Posterior vena cava (tissue), 2 donors: Measurements from ENCODE around the gene GNAQ. TPM values are rescaled to one million over a fixed set of nuclear protein-coding genes. Genes with fewer than 3 reads are reported as not detected.
"Not testable (repeated sequence)": the region's sequence is repeated elsewhere in the genome, so short reads cannot be mapped to it uniquely, and the experiment has no call there.

ENCODE experiments used
- DNase-seq: peaks from one replicate; pipeline ENCODE4 v3.0.0-alpha.2; 2020; ENCODE audit warnings: low spot score
- intact Hi-C, 2 donors: fragments of 100-400 bp; cut with DNase I; formaldehyde crosslinking; loops; one replicate each; pipeline versions ENCODE4 v1.14.1 to v1.14.2; 2022 to 2023
- total RNA-seq, 2 donors: library from RNA; stranded (reverse); fragmentation: NEBNext Ultra II Directional; extraction: Animal tissue kit (Norgen Biotek cat#: 25700); gene quantifications; one replicate each; pipeline ENCODE4 v1.2.1, GENCODE V29; 2021
- donor health status: DM: yes; HTN: yes; CAD: no.
- donor health status: DM: yes; HTN: yes; CAD: no.

The GNAQ gene
- total RNA-seq, 2 donors from 2014 or later: 69.4 to 84.0 TPM

DNA sequence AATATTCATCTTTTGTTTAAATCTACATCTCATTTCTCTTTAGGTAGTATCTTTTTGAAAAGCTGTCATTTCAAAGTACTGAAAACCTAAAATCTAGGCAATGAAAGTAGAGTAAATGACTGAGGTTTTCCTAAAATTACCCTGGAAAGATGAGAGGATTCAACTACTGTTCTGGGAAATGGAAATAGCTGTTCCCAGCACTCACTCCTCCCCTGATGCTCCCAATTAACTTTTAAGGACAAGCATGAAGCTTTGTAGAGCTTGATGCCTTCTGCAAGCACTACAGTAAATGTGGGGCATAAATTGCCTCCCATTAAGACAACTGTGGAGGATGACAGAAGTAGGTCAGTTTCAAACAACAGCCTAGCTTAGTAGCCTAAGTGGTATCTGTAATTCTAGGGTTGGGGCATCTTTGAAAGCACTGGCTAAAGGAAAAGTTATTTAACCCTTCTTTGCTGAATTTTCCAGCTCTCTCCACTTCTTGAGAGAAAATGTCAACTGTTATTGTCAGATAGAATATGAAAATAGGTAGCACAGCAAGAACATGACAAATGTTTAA lies 283.3 kb downstream of the GNAQ start:
- intact Hi-C loops: loop anchor here in 1 of 2 donors (10.0 kb wide), 1 partner anchor 283 kb away; no protein-coding TSS in a partner anchor

GRCh38 chr9:77747163-77747562 lies 284.4 kb downstream of the GNAQ start:
- intact Hi-C loops: loop anchor here in 1 of 2 donors (10.0 kb wide), 1 partner anchor 282 kb away; no protein-coding TSS in a partner anchor
- DNase-seq: no peak

More for the DNA sequence above, 283.3 kb downstream of the GNAQ start:
- DNase-seq: no peak

- DNase-seq: no peak
- intact Hi-C loops: loop anchor here in 1 of 2 donors (10.0 kb wide), 1 partner anchor 280 kb away; no protein-coding TSS in a partner anchor
Measured at GRCh38 chr9:77744841-77745430, 286.7 kb downstream of the GNAQ start.

GRCh38 chr9:77743386-77743785 lies 288.2 kb downstream of the GNAQ start:
- intact Hi-C loops: loop anchor here in 1 of 2 donors (10.0 kb wide), 1 partner anchor 279 kb away; no protein-coding TSS in a partner anchor
- no peak for DNase-seq

DNA sequence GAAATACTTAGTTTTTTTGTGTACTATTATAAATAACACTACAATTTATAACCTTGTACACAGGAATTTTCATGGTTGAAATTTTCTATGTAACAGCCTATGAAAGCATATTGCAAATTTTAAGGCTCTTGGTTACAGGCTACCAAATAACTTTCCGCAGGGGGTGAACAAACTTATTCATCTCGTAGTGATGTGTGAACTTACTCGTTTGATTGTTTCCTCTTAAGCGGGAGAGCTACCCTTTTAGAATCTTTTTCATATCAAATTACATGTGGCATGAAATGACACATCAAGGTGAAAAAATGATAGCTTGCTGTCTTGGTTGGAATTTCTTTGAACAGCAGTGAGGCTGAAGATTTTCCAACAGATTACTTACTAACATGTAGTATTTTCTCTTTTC lies 292.7 kb downstream of the GNAQ start:
- intact Hi-C loops: no loop called here
- no peak for DNase-seq

DNA sequence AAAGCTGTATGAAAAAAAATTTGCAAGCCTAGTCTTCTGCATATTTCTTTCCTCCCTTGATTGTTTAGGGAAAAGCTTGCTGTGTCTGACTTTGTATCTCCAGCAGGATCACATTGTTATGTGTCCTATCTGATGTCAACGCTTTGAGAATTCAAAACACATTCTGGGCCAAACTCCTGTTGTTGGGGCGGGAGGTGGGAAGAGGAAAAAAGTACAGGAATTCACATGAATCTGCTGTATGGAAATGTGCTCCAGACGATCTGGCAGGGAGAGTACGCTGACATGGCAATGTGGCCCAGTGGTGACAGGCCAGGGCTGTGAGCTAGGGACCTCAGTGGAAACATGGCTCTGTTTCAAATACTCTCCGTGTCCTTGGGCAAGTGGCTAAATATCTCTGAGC lies 296.1 kb downstream of the GNAQ start:
- intact Hi-C loops: no loop called here
- DNase-seq: no peak

GRCh38 chr9:77731930-77732329 lies 299.7 kb downstream of the GNAQ start:
- no peak for DNase-seq
- intact Hi-C loops: no loop called here

DNA sequence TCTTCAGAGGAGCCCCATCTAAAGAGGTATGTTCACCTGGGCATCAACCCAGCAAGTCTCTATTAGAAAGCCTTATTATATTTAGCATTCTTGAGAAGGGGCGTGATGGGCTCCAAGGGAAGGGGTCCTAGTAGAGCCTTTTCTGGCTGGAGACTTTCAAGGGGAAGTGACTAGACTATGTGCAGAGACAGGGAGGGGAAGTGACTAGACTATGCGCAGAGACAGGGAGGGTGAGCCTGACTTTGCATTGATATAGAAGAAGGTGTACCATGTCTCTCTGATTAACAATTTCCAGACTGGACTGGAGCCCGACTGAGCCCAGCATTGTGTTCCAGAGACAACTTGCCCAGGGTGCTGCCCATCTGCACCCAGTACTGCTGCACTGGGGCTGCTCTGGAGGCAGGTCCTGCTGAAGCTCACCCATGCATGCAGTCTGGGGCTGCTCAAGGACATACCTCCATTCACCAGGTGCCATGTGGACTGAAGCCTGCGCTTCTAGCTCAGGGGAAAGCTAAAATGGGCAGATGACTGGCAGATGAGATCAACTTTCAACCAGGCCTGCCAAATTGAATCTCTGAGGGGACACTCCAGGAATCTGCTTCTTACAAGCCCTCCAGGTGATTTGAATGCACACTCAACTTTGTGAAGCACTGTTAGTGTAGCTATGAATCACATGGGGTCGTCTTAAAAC lies 300.5 kb downstream of the GNAQ start:
- DNase-seq: no peak
- intact Hi-C loops: no loop called here

GRCh38 chr9:77729177-77729576 lies 302.4 kb downstream of the GNAQ start:
- intact Hi-C loops: no loop called here

DNA sequence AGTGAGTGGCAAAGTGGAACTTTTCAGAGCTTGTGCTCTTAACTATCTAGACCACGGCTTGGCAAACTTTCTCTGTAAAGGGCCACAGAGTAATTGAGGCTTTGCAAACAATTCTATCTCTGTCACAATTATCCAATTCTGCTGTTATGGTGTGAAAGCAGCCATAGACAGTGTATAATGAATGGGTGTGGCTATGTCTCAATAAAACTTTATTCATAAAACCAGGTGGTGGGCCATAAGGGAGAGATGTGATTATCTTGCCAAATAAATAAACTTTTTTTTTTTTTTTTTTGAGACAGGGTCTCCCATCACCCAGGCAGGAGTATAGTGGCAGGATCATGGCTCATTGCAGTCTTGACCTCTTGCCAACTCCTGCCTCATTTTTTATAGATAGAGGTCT lies 304.8 kb downstream of the GNAQ start:
- no peak for DNase-seq
- intact Hi-C loops: no loop called here

More at GRCh38 chr9:77729177-77729576, 302.4 kb downstream of the GNAQ start:
- DNase-seq: no peak

DNA sequence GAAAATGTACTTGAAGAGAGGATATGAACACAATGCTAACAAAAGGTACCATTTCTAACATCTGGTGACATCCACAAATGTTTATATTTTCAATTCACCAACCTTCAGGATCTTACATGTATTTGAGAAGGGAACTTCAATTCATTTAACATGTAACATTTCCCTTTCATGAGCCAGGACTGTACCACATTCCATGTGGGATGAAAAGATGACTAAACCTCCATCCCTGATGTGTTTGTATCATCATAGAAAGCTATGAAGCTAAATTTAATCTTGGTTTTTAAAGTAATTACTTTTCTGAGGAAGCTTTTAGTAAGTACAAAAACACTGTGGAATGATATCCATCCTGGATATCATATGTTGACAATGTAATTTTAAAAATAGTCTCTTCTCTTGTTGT lies 305.3 kb downstream of the GNAQ start:
- intact Hi-C loops: no loop called here
- no peak for DNase-seq

DNA sequence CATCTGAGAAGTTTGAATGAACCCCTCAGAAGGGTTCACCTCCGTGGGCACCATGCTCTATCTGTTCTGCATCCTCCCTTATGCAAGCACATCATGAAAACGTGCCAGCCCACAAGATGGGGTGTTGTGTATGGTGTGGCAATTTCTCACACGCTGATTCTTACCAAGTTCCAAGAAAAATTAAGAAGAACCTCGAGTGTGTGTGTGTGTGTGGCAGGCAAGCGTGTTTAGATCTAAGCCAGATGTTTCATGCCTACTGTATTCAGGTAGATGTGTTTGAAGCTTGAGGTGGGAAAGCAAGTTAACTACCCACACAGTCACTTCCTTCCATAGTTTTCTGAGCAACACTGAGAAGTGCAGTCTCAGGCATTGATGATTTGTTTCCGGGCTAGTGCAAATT lies 305.8 kb downstream of the GNAQ start:
- no peak for DNase-seq
- intact Hi-C loops: no loop called here

GRCh38 chr9:77725046-77725694 lies 306.4 kb downstream of the GNAQ start:
- DNase-seq: no peak
- intact Hi-C loops: no loop called here

- intact Hi-C loops, DNase-seq: not testable (repeated sequence)
Measured at GRCh38 chr9:77721156-77721555, 310.5 kb downstream of the GNAQ start.

GRCh38 chr9:77719321-77719720 lies 312.3 kb downstream of the GNAQ start:
- intact Hi-C loops: no loop called here

DNA sequence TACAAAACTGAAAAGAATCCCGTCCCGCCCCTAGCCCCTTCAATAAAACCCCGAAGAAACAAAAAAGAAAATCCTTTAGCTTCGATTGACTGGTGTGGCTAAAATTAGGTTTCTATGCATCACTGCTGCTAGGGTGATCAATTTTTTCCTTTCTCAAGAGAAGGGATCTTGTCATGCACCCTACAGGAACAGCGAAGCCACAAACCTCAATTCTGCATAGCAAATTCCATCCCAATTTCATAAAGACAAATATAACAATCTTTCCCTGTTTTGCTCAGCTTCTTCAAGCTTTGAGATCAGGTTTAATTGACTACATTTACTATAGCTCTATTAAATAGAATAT lies 313.3 kb downstream of the GNAQ start:
- DNase-seq, intact Hi-C loops: not testable (repeated sequence)

More at GRCh38 chr9:77719321-77719720, 312.3 kb downstream of the GNAQ start:
- no peak for DNase-seq

GRCh38 chr9:77717608-77718297 lies 313.9 kb downstream of the GNAQ start:
- intact Hi-C loops, DNase-seq: not testable (repeated sequence)

- no peak for DNase-seq
- intact Hi-C loops: no loop called here
Measured at GRCh38 chr9:77714077-77714549, 317.5 kb downstream of the GNAQ start.

DNA sequence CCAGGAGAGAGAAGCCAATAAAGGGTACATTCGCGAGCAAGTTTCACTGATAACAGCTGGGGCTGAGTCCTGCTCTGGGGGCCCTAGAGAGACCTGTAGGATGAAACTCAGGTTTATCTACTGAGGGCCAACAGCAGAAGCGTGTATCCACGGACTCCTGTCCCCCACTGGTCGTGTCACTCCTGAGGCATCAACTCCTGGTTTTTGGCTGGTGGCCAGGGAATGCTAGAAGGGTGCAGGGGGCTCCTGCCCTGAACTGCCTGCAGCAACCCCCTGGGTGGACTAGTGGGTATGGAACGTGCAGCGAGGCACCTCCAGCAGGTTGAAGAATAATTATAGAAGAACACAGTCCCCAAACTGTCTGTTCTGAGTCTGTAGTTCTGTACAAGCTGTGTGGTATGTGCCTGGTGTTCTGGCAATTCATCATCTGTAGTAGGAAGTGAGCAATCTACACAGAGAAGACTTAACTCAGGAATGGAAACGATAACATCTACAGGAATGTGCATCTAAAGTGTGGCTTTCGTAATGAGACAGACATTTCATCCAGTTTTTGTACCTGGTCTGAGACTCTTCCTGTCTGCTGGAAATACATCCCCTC lies 319.0 kb downstream of the GNAQ start:
- no peak for DNase-seq
- intact Hi-C loops: no loop called here
